ENCODE results near the gene TBC1D22A.

TBC1D22A gene

DNA sequence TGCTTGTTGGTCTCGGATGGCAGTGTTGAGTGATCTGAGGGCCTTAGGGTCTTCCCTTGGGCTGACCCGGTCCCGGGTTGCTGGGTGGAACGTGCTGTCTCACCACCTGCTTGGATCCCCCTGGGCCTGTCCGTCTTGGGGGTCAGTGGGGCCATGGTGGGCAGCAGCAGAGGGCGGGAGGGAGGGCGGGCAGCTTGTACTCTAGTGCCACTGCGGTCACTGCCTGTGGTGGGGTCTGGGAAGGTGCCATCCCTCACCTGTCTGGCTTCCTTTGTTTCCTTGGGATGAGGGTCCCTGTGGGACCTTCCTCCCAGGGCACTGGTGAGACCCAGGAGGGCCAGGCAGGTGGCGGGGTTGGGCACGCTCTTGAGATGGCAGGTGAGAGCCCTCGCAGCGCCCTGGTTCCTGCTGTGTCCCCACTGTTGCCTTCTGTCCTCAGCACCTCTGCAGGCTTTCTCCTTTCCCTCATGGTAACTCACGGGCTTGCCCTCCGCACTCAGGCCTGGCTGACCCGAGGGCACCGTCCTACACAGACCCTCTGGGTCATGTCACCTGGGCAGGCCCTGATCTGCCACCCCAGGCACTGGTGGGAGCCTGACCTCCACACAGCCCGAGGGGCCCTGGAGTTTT lies 34.2 kb downstream of the TBC1D22A start:
- no peak for TF ChIP-seq CTCF (IDR thresholded peaks at IDR 0.05)

- peak; percentile 16; the same call in 1 of the 2 replicates for TF ChIP-seq CTCF (IDR thresholded peaks at IDR 0.05)
Measured at GRCh38 chr22:46797355-46797754, 34.9 kb downstream of the TBC1D22A start.

DNA sequence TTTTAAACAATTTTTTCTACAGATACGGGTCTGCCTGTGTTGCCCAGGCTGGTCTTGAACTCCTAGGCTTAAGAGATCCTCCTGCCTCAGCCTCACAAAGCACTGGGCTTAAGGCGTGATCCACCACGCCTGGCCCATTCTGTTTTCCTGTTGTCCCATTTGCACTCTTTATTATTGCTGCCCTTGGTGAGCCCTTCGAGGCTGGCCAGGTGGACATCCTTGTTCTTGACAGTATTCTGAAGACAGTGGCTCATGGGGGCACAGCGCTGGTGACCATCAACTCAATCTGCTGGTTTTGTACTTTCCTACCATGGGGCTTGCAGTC lies 35.6 kb downstream of the TBC1D22A start:
- no peak for TF ChIP-seq CTCF (IDR thresholded peaks at IDR 0.05)

- TF ChIP-seq CTCF (IDR thresholded peaks at IDR 0.05), result peak; percentile 94
Measured at GRCh38 chr22:46798366-46799350, 36.2 kb downstream of the TBC1D22A start.

DNA sequence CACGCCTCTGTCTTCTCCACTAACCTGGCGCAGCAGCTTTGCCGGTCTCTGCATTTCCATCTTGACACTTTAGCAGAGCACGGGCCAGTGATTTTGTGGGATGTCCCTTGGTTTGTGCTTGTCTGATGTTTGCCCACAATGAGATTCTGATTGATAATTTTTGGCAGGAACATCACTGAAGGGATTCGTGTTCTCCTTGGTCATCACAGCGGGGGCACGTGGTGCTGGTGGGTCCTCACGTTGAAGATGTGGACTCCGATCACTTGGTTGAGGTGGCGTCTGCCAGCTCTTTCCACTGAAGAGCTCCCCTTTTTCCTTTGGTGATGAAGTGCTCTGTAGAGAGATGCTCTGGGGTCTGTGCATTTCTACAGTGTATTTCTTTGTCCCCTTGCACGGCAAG lies 37.2 kb downstream of the TBC1D22A start:
- no peak for TF ChIP-seq CTCF (IDR thresholded peaks at IDR 0.05)

GRCh38 chr22:46800102-46800857 lies 37.8 kb downstream of the TBC1D22A start:
- no peak for TF ChIP-seq CTCF (IDR thresholded peaks at IDR 0.05)

DNA sequence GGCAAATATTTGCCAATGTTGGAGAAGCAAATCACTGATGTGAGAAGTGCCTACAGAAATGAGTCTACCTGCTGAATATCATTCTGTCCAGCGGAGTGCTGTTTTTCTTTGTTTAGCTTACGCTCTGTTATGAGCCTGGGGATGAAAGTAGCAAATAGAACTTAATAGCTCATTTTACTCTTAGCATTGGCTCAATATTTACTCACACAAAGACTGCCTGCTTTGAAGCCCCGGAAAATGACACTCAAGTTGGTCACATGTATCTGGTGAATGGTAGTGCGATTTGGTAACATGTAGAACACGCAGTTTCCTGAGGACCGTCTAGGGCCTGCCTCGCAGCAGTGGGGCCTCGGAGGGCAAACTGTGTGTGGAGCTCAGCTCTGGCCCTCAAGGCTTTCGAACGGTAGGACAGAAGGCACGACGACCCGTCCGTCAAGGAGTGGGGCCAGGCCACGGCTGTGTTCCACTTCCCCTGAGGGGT lies 38.9 kb downstream of the TBC1D22A start:
- TF ChIP-seq CTCF (IDR thresholded peaks at IDR 0.05), result no peak
